PC-9 (cell line): Measurements from ENCODE around the gene NKX2-1. TPM values are rescaled to one million over a fixed set of nuclear protein-coding genes. Genes with fewer than 3 reads are reported as not detected.

ENCODE experiments used
- BruUV-seq: library from RNA; stranded (reverse); fragments of 400-500 nt; replicated peaks from 2 replicates; lab custom pipeline; 2021; lab: Mats Ljungman, UMichigan
- CTCF ChIA-PET: fragments of 300-600 bp; sonication (Branson Sonifier 250); formaldehyde crosslinking; loops from one replicate; lab custom pipeline; 2022; ENCODE audit warnings: antibody characterized with exemption; lab: Charles Lee
- POLR2A ChIA-PET: fragments of 300-600 bp; sonication (Branson Sonifier 250); formaldehyde crosslinking; loops from one replicate; lab custom pipeline; 2022; ENCODE audit warnings: antibody characterized with exemption; ENCODE audit not compliant: unreplicated experiment; lab: Charles Lee
- DNase-seq, 2 experiments: peaks; one replicate each; pipeline versions ENCODE4 v3.0.0 to v3.0.0-alpha.2; 2015 to 2022; ENCODE audit warnings: mixed read lengths in 1 of 2
- H2AFZ ChIP-seq: fragments of 200-600 bp; sonication (generic); 2 replicates; pipeline ENCODE4 v1.8.1; 2017; ENCODE audit warnings: antibody characterized with exemption
- H3F3A ChIP-seq: fragments of 200-600 bp; sonication (generic); 2 replicates; pipeline ENCODE4 v1.8.1; 2017; ENCODE audit warnings: antibody characterized with exemption, mild to moderate bottlenecking, low read depth; ENCODE audit not compliant: insufficient read depth
- H3K27ac ChIP-seq: fragments of 200-600 bp; sonication (generic); 2 replicates; pipeline ENCODE4 v1.6.1; 2016; ENCODE audit warnings: mixed run types
- H3K27me3 ChIP-seq: fragments of 200-600 bp; sonication (generic); 2 replicates; pipeline ENCODE4 v1.6.1; 2016; ENCODE audit warnings: low read depth, mixed run types; ENCODE audit not compliant: insufficient read depth
- H3K36me3 ChIP-seq: fragments of 200-600 bp; sonication (generic); 2 replicates; pipeline ENCODE4 v1.6.1; 2016; ENCODE audit warnings: low read depth, mixed run types
- H3K4me1 ChIP-seq: fragments of 200-600 bp; sonication (generic); replicated peaks from 2 replicates; pipeline ENCODE4 v1.6.1; 2016; ENCODE audit warnings: mixed run types; ENCODE audit not compliant: insufficient read depth
- H3K4me2 ChIP-seq: fragments of 200-600 bp; sonication (generic); 2 replicates; pipeline ENCODE4 v1.6.1; 2017; ENCODE audit warnings: mixed run types
- H3K4me3 ChIP-seq: fragments of 200-600 bp; sonication (generic); 2 replicates; pipeline ENCODE4 v1.6.1; 2016; ENCODE audit warnings: mixed run types
- H3K79me2 ChIP-seq: fragments of 200-600 bp; sonication (generic); 2 replicates; pipeline ENCODE4 v1.6.1; 2017; ENCODE audit warnings: low read depth, mixed run types
- H3K9me2 ChIP-seq: fragments of 200-600 bp; sonication (generic); 2 replicates; pipeline ENCODE4 v1.8.1; 2017; ENCODE audit warnings: mild to moderate bottlenecking; ENCODE audit not compliant: insufficient read depth
- H3K9me3 ChIP-seq: fragments of 200-600 bp; sonication (generic); 2 replicates; pipeline ENCODE4 v1.8.1; 2016; ENCODE audit warnings: low read depth; ENCODE audit not compliant: insufficient read depth
- H4K20me1 ChIP-seq: fragments of 200-600 bp; sonication (generic); 2 replicates; pipeline ENCODE4 v1.8.1; 2017; ENCODE audit not compliant: insufficient read depth
- CTCF ChIP-seq: fragments of 200-600 bp; sonication (generic); conservative IDR thresholded peaks from 2 replicates; pipeline ENCODE4 v1.6.1; 2017; ENCODE audit warnings: mixed run types, antibody characterized with exemption, mild to moderate bottlenecking, moderate library complexity
- EZH2 ChIP-seq: fragments of 200-600 bp; sonication (generic); IDR thresholded peaks from 2 replicates; pipeline ENCODE4 v1.8.0; 2017; ENCODE audit warnings: antibody characterized with exemption, low read depth
- intact Hi-C: fragments of 100-400 bp; cut with micrococcal nuclease; formaldehyde crosslinking; loops from one replicate; pipeline ENCODE4 v1.10.0; 2022; ENCODE audit not compliant: unreplicated experiment
- total RNA-seq: library from RNA; stranded (reverse); gene quantifications from 2 replicates; pipeline ENCODE4 v1.2.3, GENCODE V29; 2021

Gene NKX2-1
- total RNA-seq, 1 experiment from 2014 or later = not detected

- POLR2A ChIA-PET = no interaction called here
- H3K9me3 ChIP-seq = no peaks in the 10 kb centered on the region
- no peaks in the 10 kb centered on the region for H4K20me1 ChIP-seq
- H3F3A ChIP-seq = no peaks in the 10 kb centered on the region
- no peak overlapping the region for H3K27ac ChIP-seq
- no peaks in the 10 kb centered on the region for H3K36me3 ChIP-seq
- no TSS peak for BruUV-seq
- H3K4me1 ChIP-seq = no peaks in the 10 kb centered on the region
- H3K4me2 ChIP-seq = peak overlapping the region; percentile 91
- CTCF ChIA-PET = no interaction called here
- no peak for TF ChIP-seq CTCF
- TF ChIP-seq EZH2 = no peak
- peak overlapping the region; percentile 83 for H2AFZ ChIP-seq
- H3K9me2 ChIP-seq = no peaks in the 10 kb centered on the region
- intact Hi-C loops = no loop called here
- H3K79me2 ChIP-seq = no peaks in the 10 kb centered on the region
- H3K27me3 ChIP-seq = no peaks in the 10 kb centered on the region
- no peak for DNase-seq
- H3K4me3 ChIP-seq = peak overlapping the region; percentile 63
Observed at GRCh38 chr14:36518586-36519430, 1.2 kb downstream of the NKX2-1 start.

- H3K9me3 ChIP-seq = no peaks in the 10 kb centered on the region
- no peaks in the 10 kb centered on the region for H3K27me3 ChIP-seq
- H4K20me1 ChIP-seq = no peaks in the 10 kb centered on the region
- no peaks in the 10 kb centered on the region for H3K79me2 ChIP-seq
- BruUV-seq = no TSS peak
- H3F3A ChIP-seq = no peaks in the 10 kb centered on the region
- no peak overlapping the region for H2AFZ ChIP-seq
- CTCF ChIA-PET = no interaction called here
- POLR2A ChIA-PET = no interaction called here
- intact Hi-C loops = no loop called here
- no peak overlapping the region for H3K4me3 ChIP-seq
- no peaks in the 10 kb centered on the region for H3K36me3 ChIP-seq
- no peak overlapping the region for H3K4me2 ChIP-seq
- no peaks in the 10 kb centered on the region for H3K4me1 ChIP-seq
- TF ChIP-seq EZH2 (no peak), CTCF (no peak)
- H3K27ac ChIP-seq = no peak overlapping the region
- no peak for DNase-seq
- no peaks in the 10 kb centered on the region for H3K9me2 ChIP-seq
Observed at GRCh38 chr14:36518031-36518585, 1.9 kb downstream of the NKX2-1 start.

- no peak overlapping the region for H3K4me3 ChIP-seq
- no peaks in the 10 kb centered on the region for H3K9me2 ChIP-seq
- no TSS peak for BruUV-seq
- CTCF ChIA-PET = no interaction called here
- no peaks in the 10 kb centered on the region for H3F3A ChIP-seq
- H3K9me3 ChIP-seq = no peaks in the 10 kb centered on the region
- H3K4me2 ChIP-seq = no peak overlapping the region
- H2AFZ ChIP-seq = no peak overlapping the region
- H3K79me2 ChIP-seq = no peaks in the 10 kb centered on the region
- no peaks in the 10 kb centered on the region for H3K4me1 ChIP-seq
- DNase-seq = no peak
- POLR2A ChIA-PET = no interaction called here
- H3K36me3 ChIP-seq = no peaks in the 10 kb centered on the region
- H4K20me1 ChIP-seq = no peaks in the 10 kb centered on the region
- TF ChIP-seq CTCF = no peak
- H3K27me3 ChIP-seq = no peaks in the 10 kb centered on the region
- no peak overlapping the region for H3K27ac ChIP-seq
- intact Hi-C loops = no loop called here
Observed at GRCh38 chr14:36517242-36518030, 2.6 kb downstream of the NKX2-1 start.
